ENCODE data around the gene XKR7.

DNA sequence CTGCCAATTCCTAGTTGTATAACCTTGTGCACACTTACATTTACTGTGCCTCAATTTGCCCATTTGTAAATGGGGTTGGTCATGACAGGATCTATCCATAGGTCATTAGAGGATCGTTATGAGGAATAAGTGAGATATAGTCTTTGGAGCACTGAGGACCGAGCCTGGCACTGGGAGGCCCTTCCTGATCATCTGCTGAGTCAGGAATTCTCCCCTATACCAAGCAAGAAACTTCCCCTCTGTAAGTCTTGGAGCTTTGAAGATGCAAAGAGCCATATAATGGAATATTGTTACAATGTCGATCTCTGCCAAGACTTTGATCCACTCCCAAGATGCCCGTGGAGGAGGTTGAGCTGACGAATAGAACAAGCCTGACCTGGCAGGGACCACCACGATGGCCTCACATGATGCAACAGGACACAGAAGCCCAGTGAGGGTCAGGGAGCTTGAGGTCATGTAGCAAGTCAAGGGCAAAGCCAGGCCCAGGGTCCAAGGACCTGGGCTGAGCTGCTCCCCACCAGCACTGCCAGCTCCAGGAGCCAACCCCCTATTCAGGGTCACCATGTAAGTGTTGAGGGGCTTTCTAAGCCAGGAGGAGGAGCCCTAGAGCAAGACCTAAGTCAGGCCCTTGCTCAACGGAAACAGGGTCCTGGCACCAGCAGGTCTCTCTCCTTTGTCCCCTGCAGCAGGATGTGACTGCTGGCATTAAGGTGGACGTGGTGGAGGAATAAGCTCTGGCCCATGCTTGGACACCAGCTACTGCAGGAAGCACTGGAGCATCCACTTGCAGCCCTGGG is 32.8 kb upstream of the XKR7 start:
- TF ChIP-seq, protein P1, sequence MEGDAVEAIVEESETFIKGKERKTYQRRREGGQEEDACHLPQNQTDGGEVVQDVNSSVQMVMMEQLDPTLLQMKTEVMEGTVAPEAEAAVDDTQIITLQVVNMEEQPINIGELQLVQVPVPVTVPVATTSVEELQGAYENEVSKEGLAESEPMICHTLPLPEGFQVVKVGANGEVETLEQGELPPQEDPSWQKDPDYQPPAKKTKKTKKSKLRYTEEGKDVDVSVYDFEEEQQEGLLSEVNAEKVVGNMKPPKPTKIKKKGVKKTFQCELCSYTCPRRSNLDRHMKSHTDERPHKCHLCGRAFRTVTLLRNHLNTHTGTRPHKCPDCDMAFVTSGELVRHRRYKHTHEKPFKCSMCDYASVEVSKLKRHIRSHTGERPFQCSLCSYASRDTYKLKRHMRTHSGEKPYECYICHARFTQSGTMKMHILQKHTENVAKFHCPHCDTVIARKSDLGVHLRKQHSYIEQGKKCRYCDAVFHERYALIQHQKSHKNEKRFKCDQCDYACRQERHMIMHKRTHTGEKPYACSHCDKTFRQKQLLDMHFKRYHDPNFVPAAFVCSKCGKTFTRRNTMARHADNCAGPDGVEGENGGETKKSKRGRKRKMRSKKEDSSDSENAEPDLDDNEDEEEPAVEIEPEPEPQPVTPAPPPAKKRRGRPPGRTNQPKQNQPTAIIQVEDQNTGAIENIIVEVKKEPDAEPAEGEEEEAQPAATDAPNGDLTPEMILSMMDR (IDR thresholded peaks at IDR 0.05), result no peak
- TF ChIP-seq POLR2A (IDR thresholded peaks at IDR 0.05), result no peak

Measured in esophagus squamous epithelium (tissue), 4 donors.